Tibial nerve (tissue), 4 donors: Measurements from ENCODE around the gene KCNH2. TPM values are rescaled to one million over a fixed set of nuclear protein-coding genes. Genes with fewer than 3 reads are reported as not detected.

ENCODE experiments used
- DNase-seq, 2 donors: peaks; one replicate each; pipeline ENCODE4 v3.0.0-alpha.2; 2019; ENCODE audit warnings: low spot score in 2 of 2
- H3K27ac ChIP-seq, 4 donors: fragments of 200-600 bp; sonication (generic) in 3 of 4; one replicate each; pipeline ENCODE4 v1.5.1; 2017 to 2019; ENCODE audit warnings: mild to moderate bottlenecking in 1 of 4
- H3K27me3 ChIP-seq, 2 donors: fragments of 200-600 bp; sonication (generic) in 1 of 2; one replicate each; pipeline versions ENCODE4 v1.5.1 to v1.6.0; 2017 to 2019
- H3K36me3 ChIP-seq, 3 donors: fragments of 200-600 bp; sonication (generic); one replicate each; pipeline ENCODE4 v1.5.1; 2018 to 2019
- H3K4me1 ChIP-seq, 4 donors: fragments of 200-600 bp; sonication (generic) in 3 of 4; one replicate each; pipeline ENCODE4 v1.5.1; 2017 to 2019
- H3K4me3 ChIP-seq, 4 donors: fragments of 200-600 bp; sonication (generic) in 3 of 4; one replicate each; pipeline ENCODE4 v1.5.1; 2017 to 2019; ENCODE audit warnings: mild to moderate bottlenecking in 1 of 4, moderate library complexity in 1 of 4
- H3K9me3 ChIP-seq, 4 donors: fragments of 200-600 bp; sonication (generic) in 3 of 4; one replicate each; pipeline ENCODE4 v1.5.1; 2017 to 2019
- EP300 ChIP-seq, 2 donors: sonication (generic); formaldehyde crosslinking; IDR thresholded peaks; one replicate each; pipeline ENCODE4 v1.6.1; 2017; ENCODE audit warnings: antibody characterized with exemption in 2 of 2, mild to moderate bottlenecking in 1 of 2
- POLR2A ChIP-seq, 2 donors: fragments of 450-650 bp; IDR thresholded peaks; one replicate each; pipeline ENCODE4 v1.6.1; 2017; ENCODE audit warnings: antibody characterized with exemption in 2 of 2, mild to moderate bottlenecking in 2 of 2, moderate library complexity in 2 of 2
- WGBS, 2 donors: methylation state at CpG; one replicate each; pipeline ENCODE4 v1.1.5; 2018; 5-methylcytosine and 5-hydroxymethylcytosine counted together
- total RNA-seq, 4 donors: library from RNA; depleted of rRNA; stranded (reverse); fragments of >200 nt; gene quantifications; one replicate each; pipeline ENCODE4 v1.1.0, GENCODE V29; 2016
- TF ChIP-seq, protein P1 (sequence below), 5 experiments: fragments of 200-600 bp in 3 of 5; fragments of 450-650 bp in 2 of 5; sonication (generic) in 3 of 5; IDR thresholded peaks; one replicate each; pipeline ENCODE4 v1.5.1; 2016 to 2019; ENCODE audit warnings: antibody characterized with exemption in 5 of 5, mild to moderate bottlenecking in 3 of 5, moderate library complexity in 2 of 5

KCNH2 gene
- total RNA-seq, 4 donors from 2014 or later = 1.5 to 9.0 (median 2.4) TPM

DNA sequence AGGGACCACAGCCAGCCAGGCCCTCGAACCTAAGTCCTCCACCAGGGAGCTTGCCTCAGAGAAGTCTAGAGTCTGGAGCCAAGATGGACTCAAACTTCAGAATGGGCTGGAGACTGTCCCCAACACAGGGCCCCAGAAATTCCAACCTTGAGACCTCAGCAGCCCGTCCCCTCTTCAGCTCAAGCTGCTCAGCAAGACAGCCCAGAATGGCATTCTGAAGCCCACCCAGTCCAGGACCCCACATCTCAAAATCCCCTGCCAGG is 15.9 kb downstream of the KCNH2 start:
- Histone ChIP-seq H3K4me3 (no peak overlapping the region), H3K4me1 (peaks cover 0 to 21% (median 6%) of the 10 kb centered on the region in 4 donors), H3K27me3 (peaks cover 0 to 57% of the 10 kb centered on the region in 2 donors), H3K27ac (peak overlapping the region in 2 of 4 donors; percentile 37 to 42), H3K36me3 (no peaks in the 10 kb centered on the region), H3K9me3 (no peaks in the 10 kb centered on the region)
- no peak for TF ChIP-seq POLR2A (IDR thresholded peaks at IDR 0.05)
- TF ChIP-seq, protein P1, sequence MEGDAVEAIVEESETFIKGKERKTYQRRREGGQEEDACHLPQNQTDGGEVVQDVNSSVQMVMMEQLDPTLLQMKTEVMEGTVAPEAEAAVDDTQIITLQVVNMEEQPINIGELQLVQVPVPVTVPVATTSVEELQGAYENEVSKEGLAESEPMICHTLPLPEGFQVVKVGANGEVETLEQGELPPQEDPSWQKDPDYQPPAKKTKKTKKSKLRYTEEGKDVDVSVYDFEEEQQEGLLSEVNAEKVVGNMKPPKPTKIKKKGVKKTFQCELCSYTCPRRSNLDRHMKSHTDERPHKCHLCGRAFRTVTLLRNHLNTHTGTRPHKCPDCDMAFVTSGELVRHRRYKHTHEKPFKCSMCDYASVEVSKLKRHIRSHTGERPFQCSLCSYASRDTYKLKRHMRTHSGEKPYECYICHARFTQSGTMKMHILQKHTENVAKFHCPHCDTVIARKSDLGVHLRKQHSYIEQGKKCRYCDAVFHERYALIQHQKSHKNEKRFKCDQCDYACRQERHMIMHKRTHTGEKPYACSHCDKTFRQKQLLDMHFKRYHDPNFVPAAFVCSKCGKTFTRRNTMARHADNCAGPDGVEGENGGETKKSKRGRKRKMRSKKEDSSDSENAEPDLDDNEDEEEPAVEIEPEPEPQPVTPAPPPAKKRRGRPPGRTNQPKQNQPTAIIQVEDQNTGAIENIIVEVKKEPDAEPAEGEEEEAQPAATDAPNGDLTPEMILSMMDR (IDR thresholded peaks at IDR 0.05) = no peak
- TF ChIP-seq EP300 (IDR thresholded peaks at IDR 0.05) = no peak
- WGBS, 2 donors = 59 to 80% methylated on average over 1 to 2 of the region's 2 CpGs
- DNase-seq = no peak

GRCh38 chr7:150961510-150962289 is 16.4 kb downstream of the KCNH2 start:
- Histone ChIP-seq H3K36me3 (no peaks in the 10 kb centered on the region), H3K27me3 (peaks cover 0 to 58% of the 10 kb centered on the region in 2 donors), H3K9me3 (no peaks in the 10 kb centered on the region), H3K4me3 (no peak overlapping the region), H3K4me1 (peaks cover 0 to 21% (median 6%) of the 10 kb centered on the region in 4 donors), H3K27ac (peak overlapping the region in 1 of 4 donors; percentile 37)
- 71 to 75% methylated on average over 15 to 17 of the region's 17 CpGs for WGBS, 2 donors
- TF ChIP-seq EP300 (IDR thresholded peaks at IDR 0.05) (no peak), POLR2A (IDR thresholded peaks at IDR 0.05) (no peak)
- TF ChIP-seq, protein P1 (IDR thresholded peaks at IDR 0.05) = no peak
- no peak for DNase-seq

DNA sequence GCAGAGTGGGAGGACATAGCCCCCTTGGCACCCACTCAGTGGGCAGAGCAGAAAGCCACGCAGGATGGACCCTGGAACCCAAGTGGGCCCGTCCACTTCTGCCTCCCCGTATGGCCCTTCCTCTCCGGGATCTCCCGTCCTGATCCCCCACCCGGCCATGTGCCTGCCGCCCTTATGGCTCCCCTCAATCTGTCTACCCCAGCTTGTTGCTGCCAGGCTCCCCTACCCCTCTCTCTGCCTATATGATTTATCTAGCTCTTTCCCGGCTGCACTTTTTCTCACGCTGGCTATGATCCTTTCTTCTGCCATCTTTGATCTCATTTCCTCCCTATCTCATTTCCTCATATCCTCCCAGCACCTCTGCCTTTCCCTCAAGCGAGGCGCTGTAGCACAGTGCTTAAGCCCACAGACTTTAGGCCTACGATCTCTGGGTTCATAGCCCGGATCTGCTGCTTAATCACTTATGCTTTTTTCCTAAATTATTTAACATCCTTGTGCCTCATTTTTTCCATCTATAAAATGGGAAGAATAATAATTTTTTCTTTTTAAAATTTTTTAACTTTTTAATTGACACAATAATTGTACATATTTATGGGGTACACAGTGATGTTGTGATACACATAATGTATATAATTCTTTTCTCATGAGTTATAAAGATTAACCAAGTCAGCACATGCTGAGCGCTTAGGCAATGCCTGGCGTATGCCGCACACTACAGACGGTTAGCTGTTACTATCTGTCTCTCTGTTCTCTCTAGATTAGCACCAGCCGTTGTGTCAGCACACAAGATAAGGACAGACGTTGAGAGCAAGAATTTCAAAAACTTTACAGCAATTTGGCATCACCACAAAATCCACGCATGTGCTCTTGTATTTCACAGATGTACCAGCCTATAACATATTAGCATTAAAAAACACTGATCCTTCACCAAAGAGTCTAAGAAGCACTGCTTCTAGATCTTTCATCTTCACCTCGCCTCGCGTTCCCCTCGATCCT is 18.1 kb downstream of the KCNH2 start:
- peaks cover 0 to 32% (median 14%) of the 10 kb centered on the region in 4 donors for H3K4me1 ChIP-seq

DNA sequence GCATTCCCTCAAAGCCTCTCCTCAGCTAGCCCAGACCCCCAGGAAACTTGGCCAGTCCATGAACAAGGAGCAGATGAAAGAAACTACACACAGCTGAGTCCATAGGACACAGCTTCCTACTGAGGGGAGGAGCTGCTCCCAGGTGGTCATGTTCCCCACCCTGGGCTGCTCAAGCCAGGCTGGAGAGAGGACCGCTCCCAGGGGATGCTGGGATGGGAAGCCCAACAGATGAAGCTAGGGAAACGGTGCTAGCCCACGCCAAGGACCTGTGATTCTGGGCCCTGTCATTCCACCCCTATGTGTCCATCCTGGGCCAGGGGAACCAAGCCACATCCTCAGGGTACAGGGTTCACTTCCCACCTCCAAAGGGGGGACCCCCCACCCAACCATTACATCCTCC is 19.0 kb downstream of the KCNH2 start:
- no peak overlapping the region for H3K27ac ChIP-seq
- WGBS, 2 donors = 84 to 94% methylated on average over 3 of the region's 3 CpGs
- no peak for DNase-seq
- no peaks in the 10 kb centered on the region for H3K36me3 ChIP-seq
- H3K4me1 ChIP-seq = peaks cover 0 to 37% (median 21%) of the 10 kb centered on the region in 4 donors
- H3K27me3 ChIP-seq = peaks cover 0 to 55% of the 10 kb centered on the region in 2 donors
- no peaks in the 10 kb centered on the region for H3K9me3 ChIP-seq
- TF ChIP-seq, protein P1 (IDR thresholded peaks at IDR 0.05) = no peak
- TF ChIP-seq POLR2A (IDR thresholded peaks at IDR 0.05) = no peak
- no peak for TF ChIP-seq EP300 (IDR thresholded peaks at IDR 0.05)
- H3K4me3 ChIP-seq = no peak overlapping the region

More for the DNA sequence above, 18.1 kb downstream of the KCNH2 start:
- no peaks in the 10 kb centered on the region for H3K36me3 ChIP-seq
- peaks cover 0 to 53% of the 10 kb centered on the region in 2 donors for H3K27me3 ChIP-seq
- DNase-seq = no peak
- no peak for TF ChIP-seq POLR2A (IDR thresholded peaks at IDR 0.05)
- H3K9me3 ChIP-seq = no peaks in the 10 kb centered on the region
- no peak overlapping the region for H3K4me3 ChIP-seq
- WGBS, 2 donors = 78 to 83% methylated on average over 24 of the region's 24 CpGs
- H3K27ac ChIP-seq = no peak overlapping the region

DNA sequence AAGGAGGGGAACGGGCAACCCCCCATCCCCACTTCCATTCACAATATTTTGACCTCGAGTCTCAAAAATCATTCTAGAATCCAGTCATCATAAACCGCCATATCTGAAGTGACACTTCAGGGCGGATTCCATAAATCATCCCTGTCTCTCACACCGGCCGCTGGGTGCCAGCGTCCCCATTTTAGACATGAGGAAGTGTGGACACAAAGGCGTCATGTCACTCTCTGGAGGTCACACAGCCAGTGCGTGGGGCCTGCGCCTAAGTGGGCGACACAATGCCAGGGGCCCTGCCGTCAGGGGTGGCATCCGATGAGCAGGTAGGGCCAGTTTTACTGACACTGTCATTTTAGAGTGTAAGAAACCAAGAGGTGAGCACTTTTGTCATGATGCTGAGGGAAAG is 19.5 kb downstream of the KCNH2 start:
- H3K36me3 ChIP-seq = no peaks in the 10 kb centered on the region
- no peak overlapping the region for H3K27ac ChIP-seq
- H3K27me3 ChIP-seq = peaks cover 0 to 53% of the 10 kb centered on the region in 2 donors
- H3K9me3 ChIP-seq = no peaks in the 10 kb centered on the region
- 79 to 81% methylated on average over 13 of the region's 13 CpGs for WGBS, 2 donors
- DNase-seq = no peak
- TF ChIP-seq, protein P1 (IDR thresholded peaks at IDR 0.05) = no peak
- TF ChIP-seq POLR2A (IDR thresholded peaks at IDR 0.05) (no peak), EP300 (IDR thresholded peaks at IDR 0.05) (no peak)
- H3K4me1 ChIP-seq = peaks cover 0 to 37% (median 21%) of the 10 kb centered on the region in 4 donors
- no peak overlapping the region for H3K4me3 ChIP-seq
